Omental fat pad (tissue), 4 donors: ENCODE measurements around the gene THAP10. TPM values are rescaled to one million over a fixed set of nuclear protein-coding genes. Genes with fewer than 3 reads are reported as not detected.
A peak's percentile ranks its signal among the peaks of the same experiment; 100 is the strongest.

Experiments
- ATAC-seq: fragments of 150-250 bp; one replicate; pipeline ENCODE4 v1.9.1; 2016; ENCODE audit warnings: mild to moderate bottlenecking, moderate library complexity; ENCODE audit not compliant: low FRiP score
- DNase-seq: peaks from one replicate; pipeline ENCODE4 v3.0.0-alpha.2; 2019; ENCODE audit warnings: low spot score
- total RNA-seq, 4 donors: library from RNA; depleted of rRNA; stranded (reverse); fragments of >200 nt; gene quantifications; one replicate each; pipeline ENCODE4 v1.1.0, GENCODE V29; 2016
- TF ChIP-seq, protein P1 (sequence below), 3 donors: fragments of 450-650 bp; IDR thresholded peaks; one replicate each; pipeline ENCODE4 v1.5.1; 2016 to 2017; ENCODE audit warnings: antibody characterized with exemption in 3 of 3, mild to moderate bottlenecking in 3 of 3, moderate library complexity in 2 of 3

The THAP10 gene
- total RNA-seq, 4 donors from 2014 or later = 0.48 to 3.5 (median 1.1) TPM

DNA sequence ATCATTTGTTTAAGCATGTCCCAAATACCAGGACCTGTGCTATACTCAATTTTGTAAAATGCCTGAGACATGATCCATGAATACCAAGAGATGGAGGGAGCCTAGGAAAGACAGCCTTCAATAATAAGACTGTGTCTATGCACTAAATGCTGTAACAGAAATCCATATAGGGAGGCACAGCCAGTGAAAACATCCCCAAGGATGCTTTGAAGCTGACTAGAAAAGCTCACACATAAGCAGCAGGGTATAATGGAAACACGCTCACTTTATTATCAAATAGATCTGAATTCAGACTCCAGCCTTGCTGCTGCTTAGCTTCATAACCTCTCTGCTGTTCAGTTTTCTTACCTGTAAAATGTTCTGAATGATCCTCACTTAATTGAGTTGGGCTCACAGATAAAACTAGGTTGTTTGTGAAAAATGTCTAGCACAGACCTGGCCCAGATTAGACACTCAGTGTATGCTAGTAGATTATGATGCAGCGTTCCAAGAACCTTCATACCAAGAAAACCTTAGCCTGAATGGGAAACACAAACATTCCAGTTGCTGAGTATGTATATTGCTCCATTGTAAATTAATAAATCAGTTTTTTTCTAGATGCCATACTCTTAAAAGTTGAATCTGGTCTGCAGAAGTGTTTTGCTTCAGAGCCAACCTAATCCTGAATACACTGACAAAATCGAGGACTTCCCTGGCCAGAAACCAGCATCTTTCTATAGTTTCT, 34.5 kb downstream of the THAP10 start:
- DNase-seq = no peak
- TF ChIP-seq, protein P1, sequence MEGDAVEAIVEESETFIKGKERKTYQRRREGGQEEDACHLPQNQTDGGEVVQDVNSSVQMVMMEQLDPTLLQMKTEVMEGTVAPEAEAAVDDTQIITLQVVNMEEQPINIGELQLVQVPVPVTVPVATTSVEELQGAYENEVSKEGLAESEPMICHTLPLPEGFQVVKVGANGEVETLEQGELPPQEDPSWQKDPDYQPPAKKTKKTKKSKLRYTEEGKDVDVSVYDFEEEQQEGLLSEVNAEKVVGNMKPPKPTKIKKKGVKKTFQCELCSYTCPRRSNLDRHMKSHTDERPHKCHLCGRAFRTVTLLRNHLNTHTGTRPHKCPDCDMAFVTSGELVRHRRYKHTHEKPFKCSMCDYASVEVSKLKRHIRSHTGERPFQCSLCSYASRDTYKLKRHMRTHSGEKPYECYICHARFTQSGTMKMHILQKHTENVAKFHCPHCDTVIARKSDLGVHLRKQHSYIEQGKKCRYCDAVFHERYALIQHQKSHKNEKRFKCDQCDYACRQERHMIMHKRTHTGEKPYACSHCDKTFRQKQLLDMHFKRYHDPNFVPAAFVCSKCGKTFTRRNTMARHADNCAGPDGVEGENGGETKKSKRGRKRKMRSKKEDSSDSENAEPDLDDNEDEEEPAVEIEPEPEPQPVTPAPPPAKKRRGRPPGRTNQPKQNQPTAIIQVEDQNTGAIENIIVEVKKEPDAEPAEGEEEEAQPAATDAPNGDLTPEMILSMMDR (IDR thresholded peaks at IDR 0.05) = no peak
- no peak for ATAC-seq

DNA sequence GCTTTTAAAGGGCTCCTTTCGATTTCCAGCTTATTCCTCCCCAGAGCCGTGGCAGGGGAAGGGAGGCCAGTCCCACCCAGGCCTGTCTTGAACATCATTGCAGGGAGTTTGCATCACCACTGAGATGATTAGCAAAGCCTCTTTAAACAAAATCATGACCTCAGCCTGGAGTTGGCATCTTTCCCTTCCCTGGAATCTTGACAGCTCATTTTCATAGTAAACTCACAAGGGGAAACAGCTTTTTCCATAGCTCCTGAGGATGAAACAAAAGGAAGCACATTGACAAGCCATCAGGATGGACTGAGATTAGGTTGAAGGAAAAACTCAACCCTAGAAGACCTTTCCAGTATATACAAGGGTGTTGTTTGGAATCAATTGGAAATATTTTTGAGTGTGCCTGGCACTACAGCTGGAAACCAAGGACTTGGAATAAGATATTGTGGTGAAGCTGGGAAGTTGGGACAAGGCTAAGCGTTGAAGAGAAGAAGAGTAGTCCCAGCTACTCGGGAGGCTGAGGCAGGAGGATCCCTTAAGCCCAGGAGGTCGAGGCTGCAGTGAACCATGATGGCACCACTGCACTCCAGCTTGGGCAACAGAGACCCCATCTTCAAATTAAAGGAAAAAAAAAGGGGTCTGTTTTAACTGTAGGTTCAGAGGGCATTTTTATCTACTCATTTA, 35.2 kb downstream of the THAP10 start:
- DNase-seq (peak; percentile 38), ATAC-seq (peak; percentile 71)
- TF ChIP-seq, protein P1 (IDR thresholded peaks at IDR 0.05) = no peak

DNA sequence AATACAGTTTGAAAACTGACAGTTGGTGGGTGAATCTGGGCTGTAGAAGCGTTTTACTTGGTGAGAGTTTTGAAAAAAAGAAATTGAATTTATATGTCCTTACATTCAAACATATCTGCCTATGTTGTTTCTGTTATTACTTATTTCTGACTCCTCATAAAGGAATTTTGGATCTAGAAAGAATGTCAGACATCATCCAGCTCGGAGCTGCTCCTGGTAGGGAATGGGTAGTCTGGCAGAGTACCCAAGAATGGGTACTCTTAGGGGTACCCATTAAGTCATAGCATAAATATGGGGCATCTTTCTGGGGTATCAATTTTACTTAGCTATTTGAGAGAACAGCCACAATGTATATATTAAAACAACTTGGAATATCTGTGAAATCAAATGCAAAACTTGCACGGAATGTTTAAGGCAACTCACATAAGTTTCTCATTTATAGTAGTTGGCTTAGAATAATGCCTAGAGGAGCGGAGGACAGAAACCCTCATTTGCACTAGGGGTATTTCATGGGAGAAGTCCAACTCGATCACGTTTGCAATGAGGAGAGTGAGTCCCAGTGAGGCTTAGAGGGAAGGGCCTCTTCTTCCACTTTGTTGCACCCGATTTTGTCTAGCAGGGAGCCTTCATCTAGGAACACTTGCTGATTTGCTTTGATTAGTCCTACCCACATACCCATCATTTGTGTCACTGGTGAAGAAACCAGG, 35.9 kb downstream of the THAP10 start:
- DNase-seq = no peak
- ATAC-seq = no peak
- TF ChIP-seq, protein P1 (IDR thresholded peaks at IDR 0.05) = no peak

DNA sequence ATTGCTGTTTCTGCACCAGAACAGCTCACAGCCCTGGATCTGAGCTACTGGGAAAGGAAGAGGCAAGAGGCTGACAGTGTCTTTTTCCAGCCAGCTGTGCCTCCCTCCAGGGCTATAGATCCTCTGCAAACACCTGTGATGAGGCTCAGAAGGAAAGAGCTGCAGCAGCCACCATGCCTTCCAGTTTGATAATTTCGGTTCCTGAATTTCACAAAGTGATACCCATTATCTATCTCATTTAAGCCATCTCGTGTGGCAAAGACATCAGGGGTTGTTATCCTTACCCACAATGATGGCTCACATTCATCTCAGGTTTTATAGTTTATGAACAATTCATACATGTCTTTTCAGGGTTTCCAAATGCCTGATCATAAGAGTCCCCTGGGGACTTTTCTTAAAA, 36.5 kb downstream of the THAP10 start:
- TF ChIP-seq, protein P1 (IDR thresholded peaks at IDR 0.05) = no peak
- ATAC-seq (no peak), DNase-seq (no peak)

DNA sequence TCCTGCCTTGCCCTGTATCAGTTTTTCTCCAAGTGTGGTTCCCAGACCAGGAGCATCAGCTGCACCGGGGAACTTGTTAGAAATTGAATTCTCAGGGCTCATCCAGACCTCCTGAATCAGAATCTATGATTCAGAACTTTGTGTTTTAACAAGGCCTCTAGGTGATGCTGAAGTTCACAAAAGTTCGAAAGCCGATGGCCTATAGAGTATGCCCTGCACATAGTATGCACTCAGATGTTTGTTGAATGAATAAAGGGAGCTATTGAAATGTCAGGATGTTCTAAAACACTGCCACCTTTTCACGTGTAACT, 37.6 kb downstream of the THAP10 start:
- DNase-seq (no peak), ATAC-seq (no peak)
- TF ChIP-seq, protein P1 (IDR thresholded peaks at IDR 0.05) = no peak

DNA sequence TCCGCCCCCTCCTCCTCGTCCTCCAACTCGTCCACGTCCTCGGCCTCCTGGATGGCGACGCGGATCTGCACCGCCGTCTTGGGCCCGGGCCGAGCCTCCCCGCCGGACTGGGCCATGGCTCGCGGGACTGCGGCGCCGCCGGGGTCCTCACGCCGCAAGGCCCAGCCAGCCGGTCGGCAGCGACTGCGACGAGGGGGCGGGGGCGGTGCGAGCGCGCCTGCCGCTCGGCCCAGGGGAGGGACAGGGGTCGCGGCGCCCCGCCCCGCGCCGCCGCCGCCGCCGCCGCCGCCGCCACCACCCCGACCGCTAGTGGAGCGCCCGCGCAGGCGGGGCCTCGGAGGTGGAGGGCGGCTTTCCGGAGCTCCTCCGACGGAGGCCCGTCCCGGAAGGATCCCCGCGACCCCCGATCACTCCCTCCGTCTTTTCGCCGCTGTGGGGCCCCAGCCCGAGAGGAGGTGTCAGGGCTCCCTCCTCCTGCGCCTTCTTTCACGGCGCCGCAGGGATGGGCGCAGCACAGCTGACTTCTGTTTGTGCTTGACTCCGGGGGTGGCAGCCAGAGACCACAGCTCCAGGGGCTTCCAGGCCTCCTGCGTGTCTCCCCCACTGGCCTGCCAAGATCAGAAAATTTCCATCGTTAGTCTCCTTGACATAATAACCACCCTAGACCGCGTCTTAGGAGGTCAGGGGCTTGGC, 38.1 kb downstream of the THAP10 start, which contains the start of gene LARP6:
Gene LARP6, minus strand, starts transcription at position 185 of the 693 bp plus-strand sequence. Its CDS starts 69 bp downstream, at position 116.
- TF ChIP-seq, protein P1 (IDR thresholded peaks at IDR 0.05) = no peak
- DNase-seq (no peak), ATAC-seq (peak; percentile 61)
